SU-DHL-6 (cell line): ENCODE data around the gene MRPS34.

Source experiments
- H2AFZ ChIP-seq: fragments of 200-600 bp; sonication (generic); 2 replicates; pipeline ENCODE4 v1.6.1; 2014; ENCODE audit warnings: low read depth, mild to moderate bottlenecking, moderate library complexity, mixed read lengths, antibody characterized with exemption, low read length; ENCODE audit not compliant: severe bottlenecking
- H3F3A ChIP-seq: fragments of 200-600 bp; shearing (Covaris generic); 2 replicates; pipeline ENCODE4 v1.6.0; 2016; ENCODE audit warnings: antibody characterized with exemption, mild to moderate bottlenecking; ENCODE audit not compliant: insufficient read depth
- H3K27ac ChIP-seq: fragments of 200-600 bp; sonication (generic); 2 replicates; pipeline ENCODE4 v1.5.1; 2016; ENCODE audit warnings: low read depth, mild to moderate bottlenecking, low read length, moderate library complexity, mixed read lengths
- H3K27me3 ChIP-seq: fragments of 200-600 bp; sonication (generic), shearing (Covaris generic); 2 replicates; pipeline ENCODE4 v1.6.0; 2014; ENCODE audit warnings: mild to moderate bottlenecking, low read length
- H3K36me3 ChIP-seq: fragments of 200-600 bp; sonication (generic); 2 replicates; pipeline ENCODE4 v1.6.1; 2014; ENCODE audit warnings: mild to moderate bottlenecking, low read length, mixed read lengths
- H3K4me2 ChIP-seq: fragments of 300-600, 200-600 bp; shearing (Covaris generic), sonication (generic); 2 replicates; pipeline ENCODE4 v1.6.0; 2014; ENCODE audit warnings: low read length, low read depth, mild to moderate bottlenecking; ENCODE audit not compliant: poor library complexity, severe bottlenecking
- H3K4me3 ChIP-seq: fragments of 200-600 bp; sonication (generic); 2 replicates; pipeline ENCODE4 v1.5.1; 2014; ENCODE audit warnings: antibody characterized with exemption, low read length, mild to moderate bottlenecking, mixed read lengths; ENCODE audit not compliant: insufficient read depth, poor library complexity, severe bottlenecking
- H3K79me2 ChIP-seq: fragments of 200-600 bp; sonication (generic); 2 replicates; pipeline ENCODE4 v1.6.1; 2014; ENCODE audit warnings: mild to moderate bottlenecking, low read length, moderate library complexity; ENCODE audit not compliant: insufficient read depth
- H3K9ac ChIP-seq: fragments of 200-600 bp; sonication (generic); 2 replicates; pipeline ENCODE4 v1.7.0; 2014; ENCODE audit warnings: mild to moderate bottlenecking, low read length
- H3K9me2 ChIP-seq: fragments of 200-600 bp; sonication (generic); replicated peaks from 2 replicates; pipeline ENCODE4 v1.6.1; 2014; ENCODE audit warnings: low read length; ENCODE audit not compliant: insufficient read depth
- H3K9me3 ChIP-seq: fragments of 200-600 bp; sonication (generic); 2 replicates; pipeline ENCODE4 v1.6.1; 2014; ENCODE audit warnings: low read length, mixed read lengths; ENCODE audit not compliant: insufficient read depth
- H4K20me1 ChIP-seq: fragments of 200-600 bp; sonication (generic); 2 replicates; pipeline ENCODE4 v1.6.1; 2014; ENCODE audit warnings: low read depth, mild to moderate bottlenecking, antibody characterized with exemption, low read length, moderate library complexity, mixed read lengths
- EZH2phosphoT487 ChIP-seq: fragments of 200-600 bp; sonication (generic), shearing (Covaris generic); conservative IDR thresholded peaks from 2 replicates; pipeline ENCODE4 v1.6.1; 2018; ENCODE audit warnings: mild to moderate bottlenecking, antibody characterized with exemption, low read length, moderate library complexity, mixed read lengths
- TF ChIP-seq, protein P1 (sequence below): fragments of 200-600 bp; sonication (generic); IDR thresholded peaks from one replicate; pipeline ENCODE4 v1.5.1; 2017; ENCODE audit warnings: antibody characterized with exemption, mild to moderate bottlenecking, low read length, moderate library complexity; ENCODE audit not compliant: insufficient read depth, poor library complexity, severe bottlenecking

The MRPS34 gene

DNA sequence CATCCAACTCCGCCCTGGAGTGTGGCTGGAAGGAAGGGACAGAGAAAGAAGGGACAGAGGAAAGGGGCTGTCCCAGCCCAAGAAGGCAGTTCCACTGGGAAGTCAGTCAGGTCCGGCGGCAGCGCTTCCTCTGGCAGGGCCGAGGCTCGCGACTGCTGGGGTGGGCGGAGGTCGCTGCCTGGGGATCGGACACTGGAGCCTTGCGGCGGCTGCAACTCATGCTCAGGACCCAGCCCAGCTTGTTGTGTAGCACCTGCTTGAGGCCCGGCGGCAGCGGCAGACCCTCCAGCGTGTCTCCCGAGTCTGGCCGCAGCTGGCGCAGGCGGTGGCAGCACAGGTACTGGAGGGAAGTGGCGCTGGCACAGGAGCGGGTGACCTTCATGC is 4.0 kb upstream of the MRPS34 start:
- H3K4me2 ChIP-seq = no peak overlapping the region
- no peaks in the 10 kb centered on the region for H3K27me3 ChIP-seq
- no peak overlapping the region for H3K9ac ChIP-seq
- H2AFZ ChIP-seq = no peak overlapping the region
- TF ChIP-seq, protein P1, sequence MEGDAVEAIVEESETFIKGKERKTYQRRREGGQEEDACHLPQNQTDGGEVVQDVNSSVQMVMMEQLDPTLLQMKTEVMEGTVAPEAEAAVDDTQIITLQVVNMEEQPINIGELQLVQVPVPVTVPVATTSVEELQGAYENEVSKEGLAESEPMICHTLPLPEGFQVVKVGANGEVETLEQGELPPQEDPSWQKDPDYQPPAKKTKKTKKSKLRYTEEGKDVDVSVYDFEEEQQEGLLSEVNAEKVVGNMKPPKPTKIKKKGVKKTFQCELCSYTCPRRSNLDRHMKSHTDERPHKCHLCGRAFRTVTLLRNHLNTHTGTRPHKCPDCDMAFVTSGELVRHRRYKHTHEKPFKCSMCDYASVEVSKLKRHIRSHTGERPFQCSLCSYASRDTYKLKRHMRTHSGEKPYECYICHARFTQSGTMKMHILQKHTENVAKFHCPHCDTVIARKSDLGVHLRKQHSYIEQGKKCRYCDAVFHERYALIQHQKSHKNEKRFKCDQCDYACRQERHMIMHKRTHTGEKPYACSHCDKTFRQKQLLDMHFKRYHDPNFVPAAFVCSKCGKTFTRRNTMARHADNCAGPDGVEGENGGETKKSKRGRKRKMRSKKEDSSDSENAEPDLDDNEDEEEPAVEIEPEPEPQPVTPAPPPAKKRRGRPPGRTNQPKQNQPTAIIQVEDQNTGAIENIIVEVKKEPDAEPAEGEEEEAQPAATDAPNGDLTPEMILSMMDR = no peak
- no peak for TF ChIP-seq EZH2phosphoT487
- no peak overlapping the region for H3K4me3 ChIP-seq
- H4K20me1 ChIP-seq = no peaks in the 10 kb centered on the region
- no peaks in the 10 kb centered on the region for H3K36me3 ChIP-seq
- peaks cover 6% of the 10 kb centered on the region; the same call in 1 of the 2 replicates for H3F3A ChIP-seq
- no peaks in the 10 kb centered on the region for H3K9me2 ChIP-seq
- H3K79me2 ChIP-seq = peaks cover 14% of the 10 kb centered on the region
- H3K27ac ChIP-seq = no peak overlapping the region
- H3K9me3 ChIP-seq = no peaks in the 10 kb centered on the region

DNA sequence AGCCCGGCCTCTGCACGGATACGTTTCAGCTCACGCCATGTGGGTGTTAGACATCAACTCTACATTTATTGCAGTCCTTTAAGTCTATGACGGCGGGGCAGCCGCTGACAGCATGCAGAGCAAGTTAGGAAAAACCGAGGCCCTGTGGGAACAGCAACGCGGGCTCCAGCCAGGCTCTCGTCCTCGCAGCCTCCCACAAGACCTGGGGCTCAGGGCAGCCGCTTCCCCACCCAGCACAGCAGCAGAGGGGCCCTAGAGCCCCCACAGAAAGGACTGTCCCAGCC is 3.7 kb upstream of the MRPS34 start:
- H3K9me2 ChIP-seq = no peaks in the 10 kb centered on the region
- no peak overlapping the region for H3K4me2 ChIP-seq
- H3F3A ChIP-seq = peaks cover 9% of the 10 kb centered on the region; the same call in 1 of the 2 replicates
- H3K79me2 ChIP-seq = peaks cover 16% of the 10 kb centered on the region
- H3K9ac ChIP-seq = no peak overlapping the region
- no peak overlapping the region for H3K27ac ChIP-seq
- H3K27me3 ChIP-seq = no peaks in the 10 kb centered on the region
- H3K36me3 ChIP-seq = no peaks in the 10 kb centered on the region
- H3K9me3 ChIP-seq = no peaks in the 10 kb centered on the region
- no peak overlapping the region for H3K4me3 ChIP-seq
- TF ChIP-seq EZH2phosphoT487 = no peak
- TF ChIP-seq, protein P1 = no peak
- H2AFZ ChIP-seq = no peak overlapping the region
- H4K20me1 ChIP-seq = no peaks in the 10 kb centered on the region

DNA sequence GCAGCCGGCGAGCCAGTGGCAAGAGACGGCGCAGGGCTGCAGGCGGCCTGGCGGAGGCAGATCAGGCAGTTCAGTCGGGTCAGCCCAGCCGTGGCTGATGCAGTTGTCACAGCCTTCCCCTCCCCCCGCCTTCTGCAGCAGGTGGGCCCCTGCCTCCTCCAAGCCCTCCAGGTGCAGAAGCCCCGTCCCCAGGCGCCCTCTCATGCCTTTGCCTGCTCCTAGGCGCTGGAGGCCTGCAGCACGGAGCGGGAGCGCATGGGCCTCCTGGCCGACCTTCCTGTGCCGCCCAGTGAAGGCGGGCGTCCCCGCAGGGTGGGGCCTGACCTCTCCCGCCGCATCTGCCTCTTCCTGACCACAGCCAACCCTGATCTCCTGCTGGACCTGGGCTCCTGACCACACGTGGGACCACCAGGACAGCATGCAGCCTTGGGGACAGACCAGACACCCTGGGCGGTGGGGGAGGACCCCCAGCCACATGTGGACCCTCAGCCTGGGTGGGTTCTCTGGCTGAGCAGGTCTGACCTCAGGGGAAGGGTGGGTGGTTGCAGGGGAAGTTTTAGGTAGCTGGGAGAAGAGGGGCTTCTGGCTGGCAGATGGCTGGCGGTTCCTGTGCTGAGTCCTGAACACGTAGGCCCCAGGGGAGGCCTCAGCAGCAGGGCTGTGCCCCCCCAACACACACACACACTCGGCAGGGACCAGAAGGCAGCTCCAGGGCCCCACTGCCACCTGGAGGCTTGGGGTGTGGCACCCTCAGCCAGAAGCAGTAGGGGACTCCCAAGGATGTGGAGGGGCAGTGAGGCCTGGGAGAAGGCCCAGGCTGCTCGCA is 3.1 kb upstream of the MRPS34 start:
- Histone ChIP-seq H3K27ac (no peak overlapping the region), H3K9ac (no peak overlapping the region), H4K20me1 (no peaks in the 10 kb centered on the region), H3K36me3 (no peaks in the 10 kb centered on the region), H2AFZ (no peak overlapping the region), H3K4me3 (no peak overlapping the region), H3K4me2 (no peak overlapping the region), H3K9me3 (no peaks in the 10 kb centered on the region), H3K27me3 (no peaks in the 10 kb centered on the region), H3K79me2 (peaks cover 16% of the 10 kb centered on the region), H3F3A (peaks cover 9% of the 10 kb centered on the region; the same call in 1 of the 2 replicates), H3K9me2 (no peaks in the 10 kb centered on the region)
- no peak for TF ChIP-seq EZH2phosphoT487
- TF ChIP-seq, protein P1 = no peak
